Measurements from ENCODE around the gene CAMK2A. TPM values are rescaled to one million over a fixed set of nuclear protein-coding genes. Genes with fewer than 3 reads are reported as not detected.
A peak's percentile ranks its signal among the peaks of the same experiment; 100 is the strongest.

The CAMK2A gene
- total and polyA plus RNA-seq, 2 of the 4 experiments (the other 2 are of a cell fraction) = 0.18 to 0.19 TPM

DNA sequence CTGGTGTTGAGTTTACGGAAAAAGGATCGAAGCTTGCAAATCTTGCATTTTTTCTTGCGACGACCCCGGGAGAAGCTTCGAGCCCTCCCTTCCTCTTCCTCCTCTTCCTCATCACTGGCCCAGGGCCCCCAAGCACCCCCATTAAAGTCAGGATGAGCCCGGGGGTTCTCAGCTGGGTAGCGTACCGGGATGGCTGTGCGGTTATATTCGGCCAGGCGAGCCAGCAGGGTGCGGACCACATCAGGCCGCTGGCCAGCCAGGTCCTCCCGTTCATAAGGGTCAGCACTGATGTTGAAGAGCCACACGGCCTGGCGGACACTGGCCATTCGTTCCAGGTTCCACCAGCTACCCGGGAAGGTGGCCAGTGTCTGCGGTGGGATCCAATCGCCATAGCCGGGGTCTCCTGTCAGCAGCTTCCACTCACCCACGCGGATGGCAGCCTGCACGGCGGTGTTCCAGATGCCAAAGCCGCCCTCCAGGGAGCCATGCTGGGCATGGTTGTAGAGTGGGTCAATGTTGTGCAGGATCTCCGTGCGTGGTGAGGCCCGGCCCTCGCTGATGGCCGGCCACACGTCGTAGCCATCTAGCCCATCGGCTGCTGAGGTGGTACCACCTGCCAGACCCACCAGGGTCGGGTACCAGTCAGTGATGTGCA is 7.8 kb upstream of the CAMK2A start:
- Histone ChIP-seq H2BK15ac (ENCODE audit: low read depth, low read length) (no peak overlapping the region), H2AK5ac (ENCODE audit: low read depth, low read length) (peak overlapping the region; percentile 88; the same call in 1 of the 2 replicates), H2AK9ac (replicated peaks; ENCODE audit: low read depth, low read length, poor library complexity) (peak overlapping the region; percentile 19), H2BK120ac (ENCODE audit: low read depth, low read length) (peak overlapping the region; percentile 22; the same call in 1 of the 2 replicates), H3K14ac (replicated peaks; ENCODE audit: low read depth, low read length) (no peak overlapping the region), H2AFZ (replicated peaks; ENCODE audit: low read length, poor library complexity) (no peak overlapping the region), H3K9me3 (ENCODE audit: control insufficient read depth, insufficient read depth, low read length) (no peaks in the 10 kb centered on the region), H2BK5ac (ENCODE audit: low read depth, low read length, poor library complexity, severe bottlenecking) (no peak overlapping the region), H3K27me3 (ENCODE audit: control insufficient read depth, insufficient read depth, low read length) (no peaks in the 10 kb centered on the region), H3K9ac (ENCODE audit: low read depth, low read length) (no peak overlapping the region), H4K91ac (ENCODE audit: insufficient read depth, low read depth, low read length) (peak overlapping the region; percentile 1; the same call in 1 of the 2 replicates), H2BK20ac (ENCODE audit: low read depth, low read length) (no peak overlapping the region; the same call in 1 of the 2 replicates), H3K23ac (ENCODE audit: low read depth, low read length) (no peak overlapping the region), H4K8ac (ENCODE audit: low read depth in 2 of 2, low read length in 2 of 2) (no peak overlapping the region), H4K20me1 (ENCODE audit: insufficient read depth, low read length) (peaks cover 8% of the 10 kb centered on the region; the same call in 1 of the 2 replicates), H3K9me1 (ENCODE audit: insufficient read depth, low read length) (peaks cover 36% of the 10 kb centered on the region), H3K4me3 (ENCODE audit: insufficient read depth, low read depth, low read length) (no peak overlapping the region), H3K79me1 (ENCODE audit: low read depth in 1 of 2, low read length in 2 of 2) (peaks cover 9 to 48% of the 10 kb centered on the region in 2 experiments; a peak in 3 of 4 replicates), H3K4me2 (ENCODE audit: low read depth, low read length) (no peak overlapping the region), H3K36me3 (ENCODE audit: control insufficient read depth, insufficient read depth, low read length) (peaks cover 12% of the 10 kb centered on the region; the same call in 1 of the 2 replicates), H4K5ac (ENCODE audit: low read depth, low read length) (no peak overlapping the region), H3K4me1 (ENCODE audit: control insufficient read depth, insufficient read depth, low read length) (peaks cover 34% of the 10 kb centered on the region), H3K4ac (ENCODE audit: low read depth, low read length) (no peak overlapping the region), H3K27ac (ENCODE audit: insufficient read depth, low read length) (no peak overlapping the region), H3K18ac (ENCODE audit: low read depth, low read length) (no peak overlapping the region), H3K56ac (ENCODE audit: extremely low read depth, insufficient read depth, low read length) (no peak overlapping the region)
- no TSS peak for BruUV-seq (replicated peaks)
- 95% methylated on average over 22 of the region's 36 CpGs; no CpG with 5 or more reads in 1 of the 2 experiments for WGBS, 2 experiments (ENCODE audit: extremely low coverage in 2 of 2, insufficient read length in 1 of 2)
- no peak for TF ChIP-seq NFE2L2 (IDR thresholded peaks at IDR 0.05; ENCODE audit: low read depth, low read length)
- TF ChIP-seq POLR2A (IDR thresholded peaks at IDR 0.05; ENCODE audit: low read depth, low read length) = no peak
- no peak for TF ChIP-seq CHD1 (IDR thresholded peaks at IDR 0.05; ENCODE audit: low read depth, low read length)
- TF ChIP-seq RAD21 (IDR thresholded peaks at IDR 0.05; ENCODE audit: low read length) = no peak
- no peak for ATAC-seq (ENCODE audit: low read depth)
- DNase-seq = no peak
- ChIA-PET POLR2A (ENCODE audit: unreplicated experiment) (interaction anchor here (0.6 kb wide), 1 partner anchor 1403 kb away, joined by 6 read pairs; no protein-coding TSS in a partner anchor), CTCF (no interaction called here)
- dilution Hi-C loops (cut with HindIII; ENCODE audit: low sequenced_read_pairs, unreplicated experiment) = no loop called here
- intact Hi-C loops (cut with micrococcal nuclease) = no loop called here
- in situ Hi-C loops (cut with MboI; ENCODE audit: low sequenced_read_pairs) = no loop called here

Measured in IMR-90 (cell line).